Kidney (tissue), 14 donors: ENCODE data around the gene PFDN5. TPM values are rescaled to one million over a fixed set of nuclear protein-coding genes. Genes with fewer than 3 reads are reported as not detected.

ENCODE experiments used
- DNase-seq, 5 donors: peaks; one replicate each; pipeline ENCODE4 v3.0.0-alpha.2; 2013 to 2020
- FAIRE-seq: peaks from 2 replicates; lab custom pipeline; 2012; peaks lifted over from hg19 to GRCh38; lab: Jason Lieb, UNC
- H3K27ac ChIP-seq, 2 donors: one replicate each; pipeline ENCODE4 v1.7.0; 2013; ENCODE audit warnings: low read depth in 2 of 2, low read length in 2 of 2, inconsistent platforms in 1 of 2
- H3K27me3 ChIP-seq: one replicate; pipeline ENCODE4 v1.7.1; 2013; ENCODE audit warnings: low read length, inconsistent platforms; ENCODE audit not compliant: control insufficient read depth, insufficient read depth
- H3K36me3 ChIP-seq, 3 donors: one replicate each; pipeline versions ENCODE4 v1.7.0 to v1.7.1; 2013; ENCODE audit warnings: low read length in 3 of 3, control low read depth in 1 of 3, inconsistent platforms in 1 of 3; ENCODE audit not compliant: insufficient read depth in 3 of 3, control insufficient read depth in 2 of 3
- H3K4me1 ChIP-seq, 3 donors: one replicate each; pipeline versions ENCODE4 v1.7.0 to v1.7.1; 2013; ENCODE audit warnings: low read length in 3 of 3, inconsistent platforms in 1 of 3, low read depth in 1 of 3; ENCODE audit not compliant: control insufficient read depth in 2 of 3, insufficient read depth in 2 of 3
- H3K4me3 ChIP-seq, 3 donors: one replicate each; pipeline versions ENCODE4 v1.7.0 to v1.8.1; 2013; ENCODE audit warnings: low read length in 3 of 3, control low read depth in 1 of 3, inconsistent platforms in 1 of 3
- H3K9ac ChIP-seq, 3 donors: one replicate each; pipeline versions ENCODE4 v1.7.0 to v1.7.1; 2013; ENCODE audit warnings: low read length in 3 of 3, control low read depth in 1 of 3, inconsistent platforms in 1 of 3
- H3K9me3 ChIP-seq, 3 donors: one replicate each; pipeline versions ENCODE4 v1.7.0 to v1.7.1; 2013; ENCODE audit warnings: low read length in 3 of 3, control low read depth in 1 of 3, inconsistent platforms in 1 of 3; ENCODE audit not compliant: control insufficient read depth in 2 of 3, insufficient read depth in 1 of 3
- CTCF ChIP-seq: IDR thresholded peaks from 3 replicates; pipeline ENCODE4 v1.5.1; 2012; ENCODE audit warnings: mild to moderate bottlenecking, moderate library complexity, borderline replicate concordance; ENCODE audit not compliant: insufficient read depth; ENCODE audit errors: extremely low read depth
- intact Hi-C: fragments of 100-400 bp; cut with DNase I; formaldehyde crosslinking; loops from one replicate; pipeline ENCODE4 v1.11.1; 2022
- polyA plus RNA-seq: library from polyadenylated mRNA; stranded (reverse); fragments of 350-450 nt; fragmentation: Illumina TruSeq; extraction: RNeasy Lipid Tissue Mini Kit (QIAGEN cat#74804); gene quantifications from one replicate; pipeline ENCODE4 v1.2.3, GENCODE V29; 2014; ENCODE audit warnings: low read depth, low replicate concordance; ENCODE audit not compliant: insufficient read depth
- total RNA-seq: library from RNA; stranded (reverse); fragmentation: NEBNext Ultra II Directional; extraction: Animal tissue kit (Norgen Biotek cat#: 25700); gene quantifications from one replicate; pipeline ENCODE4 v1.2.1, GENCODE V29; 2021
- donor health status: control.
- donor health status: control.
- donor health status: control.
- donor health status: control.
- donor health status: control.
- donor health status: DM: yes; HTN: yes; CAD: no.
- donor health status: Normal renal cell carcinoma (clear cell type).

Gene PFDN5
- total and polyA plus RNA-seq, 2 donors from 2014 or later, result 439 to 1,405 TPM

GRCh38 chr12:53336181-53336681 is 40.9 kb downstream of the PFDN5 start, which contains the start of gene SP7:
Gene SP7 (minus strand): TSS chr12:53336354. CDS start chr12:53335646, 708 bp downstream.
- Histone ChIP-seq H3K4me1 (no peaks in the 10 kb centered on the region), H3K27me3 (peaks cover 2% of the 10 kb centered on the region), H3K9ac (no peak within 1 kb of the TSS), H3K27ac (no peak within 1 kb of the TSS), H3K36me3 (no peaks in the 10 kb centered on the region), H3K4me3 (no peak within 1 kb of the TSS), H3K9me3 (no peaks in the 10 kb centered on the region)
- no peak for FAIRE-seq
- intact Hi-C loops, result loop anchor here (10.0 kb wide), 1 partner anchor 179 kb away; no protein-coding TSS in a partner anchor
- no peak for DNase-seq
- TF ChIP-seq CTCF, result no peak

- Histone ChIP-seq H3K4me3 (no peak overlapping the region), H3K27me3 (peaks cover 2% of the 10 kb centered on the region), H3K27ac (no peak overlapping the region), H3K36me3 (no peaks in the 10 kb centered on the region), H3K4me1 (no peaks in the 10 kb centered on the region), H3K9ac (no peak overlapping the region), H3K9me3 (no peaks in the 10 kb centered on the region)
- no peak for FAIRE-seq
- TF ChIP-seq CTCF, result no peak
- DNase-seq, result no peak
- intact Hi-C loops, result loop anchor here (10.0 kb wide), 1 partner anchor 177 kb away; no protein-coding TSS in a partner anchor
These were observed 42.7 kb downstream of the PFDN5 start for GRCh38 chr12:53338017-53338416.

- Histone ChIP-seq H3K27ac (no peak overlapping the region), H3K9me3 (no peaks in the 10 kb centered on the region), H3K27me3 (peaks cover 2% of the 10 kb centered on the region), H3K36me3 (no peaks in the 10 kb centered on the region), H3K4me1 (no peaks in the 10 kb centered on the region), H3K9ac (no peak overlapping the region), H3K4me3 (no peak overlapping the region)
- TF ChIP-seq CTCF, result no peak
- FAIRE-seq (no peak), DNase-seq (no peak)
- intact Hi-C loops, result loop anchor here (10.0 kb wide), 1 partner anchor 176 kb away; no protein-coding TSS in a partner anchor
These were observed 43.6 kb downstream of the PFDN5 start for GRCh38 chr12:53338916-53339315.
